RKO (cell line): ENCODE measurements around the gene FAM209B.
"Not testable (repeated sequence)": the region's sequence is repeated elsewhere in the genome, so short reads cannot be mapped to it uniquely, and the experiment has no call there.

ENCODE experiments used
- DNase-seq: peaks from one replicate; pipeline ENCODE4 v3.0.0-alpha.2; 2016; ENCODE audit warnings: low spot score

FAM209B gene

DNA sequence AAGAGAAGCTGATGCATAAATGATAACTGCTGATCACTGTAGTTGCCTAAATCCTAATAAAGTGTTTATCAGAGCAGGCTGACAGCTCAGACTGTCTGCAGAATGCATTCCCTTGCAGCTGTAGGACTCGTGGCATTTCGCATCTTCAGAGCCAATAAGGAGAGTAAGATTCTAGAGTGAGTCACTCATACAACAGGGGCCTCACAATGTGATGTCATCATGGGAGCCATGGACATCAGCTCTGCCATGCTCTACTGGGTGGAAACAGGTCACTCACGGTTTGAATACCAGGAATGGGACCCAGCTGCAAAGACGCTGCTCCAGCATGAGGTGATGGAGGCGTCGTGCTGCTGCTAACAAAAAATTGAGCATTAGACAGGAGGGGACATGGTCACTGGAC, 7.4 kb downstream of the FAM209B start:
- DNase-seq, result peak; percentile 59

DNA sequence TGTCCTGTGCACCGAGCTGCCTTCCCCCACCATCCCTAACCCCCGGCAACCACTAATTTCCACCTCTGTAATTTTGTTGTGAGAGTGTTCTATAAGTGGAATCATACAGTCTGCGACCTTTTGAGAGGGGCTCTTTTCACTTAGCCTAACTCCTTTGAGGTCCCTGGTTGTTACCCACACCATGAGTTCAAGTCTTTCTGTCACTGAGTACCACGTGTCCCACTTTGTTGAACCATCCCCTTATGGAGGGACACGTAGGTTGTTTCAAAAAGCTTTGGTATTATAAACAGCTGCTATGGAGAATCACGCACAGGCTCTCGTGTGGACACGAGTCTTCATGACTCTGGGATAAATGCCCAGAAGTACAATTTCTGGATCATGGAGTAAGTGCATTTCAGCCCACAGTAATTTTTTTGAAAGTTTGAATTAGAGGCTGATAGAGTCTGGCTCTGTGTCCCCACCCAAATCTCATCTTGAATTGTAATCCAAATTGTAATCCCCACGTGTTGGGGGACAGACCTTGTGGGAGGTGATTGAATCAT, 9.5 kb downstream of the FAM209B start:
- DNase-seq, result no peak

DNA sequence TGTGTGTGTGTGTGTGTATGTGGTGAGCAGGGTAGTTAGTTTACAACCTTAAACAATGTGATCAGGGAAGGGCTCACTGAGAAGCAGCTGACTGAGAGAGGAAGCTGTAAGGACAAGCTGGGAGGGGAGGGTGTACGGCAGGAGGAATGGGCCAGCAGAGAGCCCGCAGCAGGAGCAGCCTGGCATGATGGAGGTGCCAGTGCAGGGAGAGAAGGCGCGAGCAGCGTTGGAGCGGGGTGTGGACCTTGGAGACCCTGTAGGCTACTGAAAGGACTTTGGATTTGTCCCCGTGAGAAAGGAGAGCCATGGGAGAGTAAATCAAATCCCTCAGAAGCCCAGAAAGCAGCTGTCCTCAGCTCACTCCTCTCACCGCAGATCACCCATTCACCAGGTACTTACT, 18.5 kb downstream of the FAM209B start:
- no peak for DNase-seq

DNA sequence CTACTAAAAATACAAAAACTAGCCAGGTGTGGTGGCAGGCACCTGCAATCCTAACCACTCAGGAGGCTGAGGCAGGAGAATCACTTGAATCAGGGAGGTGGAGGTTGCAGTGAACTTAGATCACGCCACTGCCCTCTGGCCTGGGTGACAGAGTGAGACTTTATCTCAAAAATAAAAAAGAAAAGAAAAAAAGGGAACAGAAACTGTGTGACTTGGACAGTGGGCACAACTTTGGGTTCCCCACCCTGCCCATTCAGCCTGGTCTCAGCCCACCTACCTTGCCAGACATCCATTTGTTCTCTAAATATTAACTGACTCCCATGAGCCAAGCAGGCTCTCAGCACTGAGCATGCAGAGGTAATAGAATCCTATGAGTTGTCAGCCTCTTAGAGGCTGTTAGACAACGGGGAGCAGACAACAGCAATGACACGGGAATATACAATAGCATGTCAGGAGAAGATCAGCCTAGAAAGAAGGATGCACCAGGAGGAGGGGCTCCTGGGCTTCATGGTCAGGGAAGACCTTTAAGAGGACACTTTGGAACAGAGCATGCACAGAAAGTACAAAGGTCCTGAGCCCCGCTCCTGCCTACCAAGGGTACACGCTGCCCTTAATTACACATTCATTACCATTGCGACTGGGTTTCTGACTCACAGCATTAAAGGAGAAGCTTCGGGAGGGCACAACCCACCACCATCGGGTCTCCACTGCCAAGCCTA, 20.0 kb downstream of the FAM209B start:
- DNase-seq, result no peak

DNA sequence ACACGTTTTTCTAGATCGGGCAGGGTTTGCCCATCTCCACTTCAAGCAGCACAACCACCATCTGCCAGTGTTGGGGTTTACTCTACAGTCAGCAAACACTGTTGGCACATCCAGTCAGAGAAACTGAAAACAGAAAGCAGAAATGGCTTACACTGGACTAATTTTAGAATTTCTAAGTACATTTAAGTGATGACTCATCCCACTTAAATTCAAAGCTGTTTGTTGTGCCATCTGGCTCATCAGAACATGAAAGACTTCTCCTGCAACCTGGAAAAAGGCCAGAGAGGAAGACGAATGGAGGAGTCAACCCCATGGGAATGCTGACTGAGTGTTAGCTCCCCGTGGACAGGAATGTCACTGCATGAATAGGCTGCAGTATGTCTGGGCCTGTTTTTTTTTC, 21.8 kb downstream of the FAM209B start:
- DNase-seq, result peak; percentile 98

DNA sequence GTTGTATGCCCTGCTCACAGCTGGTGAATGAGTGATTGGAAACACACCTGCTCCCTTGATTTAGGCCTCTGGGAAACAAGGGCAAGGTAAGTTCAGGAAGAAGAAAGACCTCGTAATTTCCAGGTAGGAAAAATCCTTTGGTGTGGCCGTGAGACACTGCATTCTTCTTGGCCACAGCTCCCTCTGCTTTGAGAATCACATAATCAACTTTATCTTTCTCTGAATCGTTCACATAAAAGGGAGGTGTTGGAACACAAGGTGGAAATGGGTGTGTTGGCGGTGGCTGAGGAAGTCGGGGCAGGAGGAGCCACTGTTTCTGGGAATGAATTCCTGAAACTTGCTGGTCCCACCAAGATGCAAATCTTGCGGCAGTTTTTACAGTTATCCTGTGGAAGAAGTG, 25.9 kb downstream of the FAM209B start:
- DNase-seq, result no peak

DNA sequence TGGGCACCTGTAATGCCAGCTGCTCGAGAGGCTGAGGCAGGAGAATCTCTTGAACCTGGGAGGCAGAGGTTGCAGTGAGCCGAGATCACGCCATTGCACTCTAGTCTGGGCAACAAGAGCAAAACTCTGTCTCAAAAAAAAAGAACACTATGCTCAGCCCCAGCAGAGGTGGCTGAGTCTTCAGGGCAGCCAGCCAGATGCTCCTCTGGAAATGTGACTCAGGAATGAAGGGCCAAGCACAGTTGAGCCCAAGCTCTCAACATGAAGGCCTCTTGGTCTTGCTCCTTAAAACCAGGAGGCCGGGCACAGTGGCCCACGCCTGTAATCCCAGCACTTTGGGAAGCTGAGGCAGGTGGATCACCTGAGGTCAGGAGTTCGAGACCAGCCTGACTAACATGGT, 31.5 kb downstream of the FAM209B start:
- DNase-seq, result not testable (repeated sequence)

DNA sequence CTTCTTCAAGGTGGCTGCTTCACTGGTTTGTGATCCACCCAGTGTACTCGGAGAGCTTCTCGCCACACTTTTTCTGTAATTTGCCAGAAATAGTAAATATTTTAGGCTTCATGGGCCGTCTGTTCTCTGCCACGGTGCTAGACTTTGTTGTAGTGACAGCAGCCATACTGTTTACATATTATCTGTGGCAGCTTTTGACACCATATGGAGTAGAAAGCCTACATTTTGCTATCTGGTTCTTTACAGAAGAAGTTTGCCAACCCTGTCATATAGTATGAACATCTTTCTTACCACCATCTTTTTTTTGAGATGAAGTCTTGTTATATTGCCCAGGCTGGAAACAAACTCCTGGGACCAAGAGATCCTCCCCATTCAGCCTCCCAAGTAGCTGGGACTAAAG, 32.5 kb downstream of the FAM209B start:
- no peak for DNase-seq

DNA sequence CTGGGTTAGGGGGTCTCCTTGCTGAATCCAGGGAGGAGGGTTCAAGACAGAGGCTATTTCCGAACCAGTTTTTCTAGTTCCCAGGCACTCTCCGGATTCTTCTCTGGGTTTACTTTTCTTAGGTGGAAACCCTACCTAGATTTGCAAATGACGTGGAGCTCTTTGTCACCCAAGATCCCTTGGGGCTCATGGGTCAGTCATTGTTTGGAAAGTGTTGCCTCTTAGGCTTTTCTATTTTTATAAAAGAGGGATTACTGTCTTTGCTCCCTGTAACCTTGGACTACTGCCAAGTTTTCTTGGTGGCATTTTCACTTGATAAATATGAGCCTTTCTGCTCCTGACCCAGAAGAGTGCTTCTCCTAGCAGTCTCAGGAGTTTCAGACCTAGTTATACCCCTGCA, 33.6 kb downstream of the FAM209B start:
- DNase-seq, result no peak

DNA sequence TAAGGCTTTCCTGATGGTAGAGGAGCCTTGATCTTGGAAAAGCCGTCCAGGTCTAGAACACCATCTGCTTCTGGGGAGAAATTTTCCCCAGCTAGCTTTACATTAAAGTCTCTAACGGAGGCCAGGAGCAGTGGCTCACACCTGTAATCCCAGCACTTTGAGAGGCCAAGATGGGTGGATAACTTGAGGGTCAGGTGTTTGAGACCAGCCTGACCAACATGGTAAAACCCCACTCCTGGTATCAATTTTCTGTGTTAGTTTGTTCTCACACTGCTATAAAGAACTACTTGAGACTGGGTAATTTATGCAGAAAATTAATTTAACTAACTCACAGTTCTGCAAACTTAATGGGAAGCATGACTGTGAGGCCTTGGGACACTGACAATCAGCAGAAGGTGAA, 37.8 kb downstream of the FAM209B start:
- no peak for DNase-seq

DNA sequence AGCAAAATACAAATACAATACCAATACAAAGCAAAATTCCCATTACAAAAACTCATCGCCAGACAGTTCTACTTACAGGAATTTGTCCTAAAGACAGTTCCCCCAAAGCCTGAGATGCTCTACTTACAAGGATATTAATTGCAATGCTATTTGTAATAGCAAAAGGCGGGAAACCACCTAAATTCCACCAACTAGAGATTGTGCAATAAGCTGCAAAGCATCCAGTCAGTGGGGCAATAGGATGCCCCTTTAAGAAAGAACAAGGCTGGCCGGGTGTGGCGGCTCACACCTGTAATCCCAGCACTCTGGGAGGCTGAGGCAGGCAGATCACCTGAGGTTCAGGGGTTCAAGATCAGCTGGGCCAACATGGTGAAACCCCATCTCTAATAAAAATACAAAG, 39.1 kb downstream of the FAM209B start:
- no peak for DNase-seq

DNA sequence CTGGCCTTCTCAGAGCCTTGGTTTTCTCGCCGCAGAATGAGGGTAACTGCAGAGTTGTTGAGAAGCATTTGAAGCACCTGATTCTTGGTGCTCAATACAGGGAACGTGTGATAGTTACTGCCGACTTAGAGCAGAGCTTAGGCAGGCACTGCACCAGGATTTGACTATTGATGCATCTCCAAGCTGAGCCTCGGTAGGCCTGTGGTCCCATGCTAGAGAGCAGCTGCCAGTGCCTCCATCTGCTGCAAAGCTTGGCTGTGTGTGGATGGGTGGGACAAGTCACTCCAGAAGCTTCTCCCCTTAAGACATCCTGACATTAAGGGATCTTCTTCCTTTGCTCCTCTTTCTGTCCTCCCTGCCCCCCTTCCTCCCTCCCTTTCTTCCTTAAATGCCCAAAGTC, 40.9 kb downstream of the FAM209B start:
- DNase-seq, result no peak

DNA sequence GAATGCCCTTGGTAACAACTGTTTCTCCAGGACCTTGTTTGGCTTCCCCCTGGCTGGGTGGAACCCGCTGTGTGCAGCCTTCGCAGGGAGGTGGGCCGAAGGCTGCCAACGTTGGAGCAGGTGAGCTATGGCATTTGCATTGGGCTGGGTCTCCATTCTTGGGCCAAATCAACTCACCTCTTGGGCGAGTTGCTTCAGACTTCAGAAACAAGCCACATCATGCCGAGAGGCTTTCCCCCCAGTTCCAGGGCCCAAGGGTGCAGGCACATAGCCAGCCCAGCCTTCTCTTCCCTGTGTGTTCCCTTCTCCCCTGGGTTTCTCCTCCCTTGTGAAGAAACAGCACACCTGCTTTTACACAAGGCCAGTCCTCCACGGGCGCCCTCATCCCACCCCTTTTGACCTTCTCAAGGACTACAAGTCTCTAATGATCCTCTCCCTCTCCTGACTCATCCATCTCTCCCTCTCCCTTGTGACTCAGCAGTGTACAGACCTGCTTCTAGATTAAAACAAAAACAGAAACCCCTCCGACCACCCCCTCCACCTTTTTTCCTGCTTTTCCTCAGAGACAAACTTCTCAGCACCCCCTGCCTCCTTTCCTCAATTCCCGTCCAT, 41.6 kb downstream of the FAM209B start:
- DNase-seq, result no peak

DNA sequence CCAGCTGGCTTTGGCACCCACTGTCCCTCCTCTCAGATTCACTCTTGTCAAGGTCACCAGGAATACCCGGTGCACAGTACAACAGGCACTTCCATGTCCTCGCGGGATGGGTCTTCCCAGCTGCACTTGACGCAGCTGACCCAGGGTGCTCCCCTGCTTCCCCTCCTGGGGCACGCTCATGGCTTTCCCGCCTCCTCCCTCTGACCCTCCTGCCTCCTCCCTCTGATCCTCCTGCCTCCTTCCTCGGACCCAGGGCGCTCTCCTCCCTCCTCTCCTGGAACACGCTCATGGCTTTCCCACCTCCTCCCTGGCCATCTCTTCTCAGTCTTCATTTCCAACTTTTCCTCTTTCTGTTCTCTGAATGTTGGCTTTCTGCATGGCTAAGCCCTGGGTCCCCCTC, 42.1 kb downstream of the FAM209B start:
- DNase-seq, result no peak

DNA sequence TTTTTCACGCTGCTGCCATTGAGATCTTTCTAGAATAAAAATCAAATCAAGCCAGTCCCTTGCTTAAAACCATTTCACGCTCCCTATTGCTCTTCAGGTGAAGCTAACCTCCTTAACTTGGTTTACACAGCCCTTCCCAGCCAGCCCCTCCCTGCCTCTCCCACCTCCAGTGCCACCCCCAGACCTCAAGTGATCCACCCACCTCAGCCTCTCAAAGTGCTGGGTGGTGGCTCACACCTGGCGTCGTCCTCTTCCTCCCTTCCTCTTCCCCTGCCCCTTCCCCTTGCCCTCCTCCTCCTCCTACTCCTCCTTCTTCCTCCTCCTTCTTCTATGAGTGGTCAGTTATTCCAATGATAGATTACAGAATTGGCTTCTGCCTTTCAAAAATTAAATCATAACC, 42.9 kb downstream of the FAM209B start:
- no peak for DNase-seq

DNA sequence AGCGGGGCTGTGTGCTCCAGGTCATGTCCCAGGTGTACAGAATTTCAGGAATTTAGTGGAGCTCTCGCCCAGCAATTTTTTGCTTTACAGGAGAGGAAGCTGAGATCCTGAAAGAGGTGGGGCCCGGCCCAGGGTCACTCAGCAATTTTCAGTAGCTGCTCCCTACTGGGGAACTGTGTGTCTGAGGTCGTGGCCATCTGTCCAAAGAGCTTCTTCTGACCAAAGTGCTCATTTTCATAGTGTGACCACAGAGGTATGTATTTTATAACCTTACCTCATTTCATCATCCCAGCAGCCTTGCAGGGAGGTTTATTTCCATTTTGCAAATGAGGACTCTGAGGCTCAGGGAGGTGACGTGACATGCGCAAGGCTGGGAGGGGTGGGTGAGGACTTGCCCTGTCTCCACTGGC, 46.3 kb downstream of the FAM209B start:
- no peak for DNase-seq

DNA sequence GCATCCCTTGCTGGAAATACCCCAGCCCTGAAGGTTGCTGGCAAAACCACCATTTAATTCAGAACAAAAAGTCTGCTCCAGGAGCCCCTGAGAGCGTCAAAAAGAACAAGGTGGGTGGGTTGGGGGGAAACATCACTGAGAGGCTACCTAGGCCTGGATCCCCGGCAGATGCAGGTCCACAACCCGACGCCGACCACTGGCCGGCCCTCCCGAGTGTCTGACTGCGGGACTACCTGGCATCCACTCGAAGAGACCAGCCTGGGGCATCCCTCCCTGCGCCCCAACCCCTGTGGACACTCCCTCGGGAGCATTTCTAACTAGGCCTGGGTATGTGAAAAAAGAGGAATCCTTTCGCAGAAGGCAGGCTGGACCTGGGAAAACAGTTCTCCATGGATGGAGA, 47.2 kb downstream of the FAM209B start:
- DNase-seq, result no peak

DNA sequence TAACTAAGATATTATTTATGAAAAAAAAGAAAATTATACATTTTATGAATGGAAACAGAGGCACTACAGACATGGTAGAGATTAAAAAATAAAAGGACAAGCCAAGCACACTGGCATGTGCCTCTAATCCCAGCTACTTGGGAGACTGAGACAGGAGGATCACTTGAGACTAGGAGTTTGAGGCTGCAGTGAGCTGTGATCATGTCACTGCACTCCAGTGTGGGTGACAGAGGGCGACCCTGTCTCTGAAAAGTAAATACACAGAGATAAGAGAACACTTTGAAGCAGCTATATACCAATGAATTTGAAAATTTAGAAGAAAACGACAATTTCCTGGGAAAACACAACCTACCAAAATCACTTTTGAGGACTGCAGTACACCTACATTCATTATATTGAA, 48.7 kb downstream of the FAM209B start:
- DNase-seq, result no peak

DNA sequence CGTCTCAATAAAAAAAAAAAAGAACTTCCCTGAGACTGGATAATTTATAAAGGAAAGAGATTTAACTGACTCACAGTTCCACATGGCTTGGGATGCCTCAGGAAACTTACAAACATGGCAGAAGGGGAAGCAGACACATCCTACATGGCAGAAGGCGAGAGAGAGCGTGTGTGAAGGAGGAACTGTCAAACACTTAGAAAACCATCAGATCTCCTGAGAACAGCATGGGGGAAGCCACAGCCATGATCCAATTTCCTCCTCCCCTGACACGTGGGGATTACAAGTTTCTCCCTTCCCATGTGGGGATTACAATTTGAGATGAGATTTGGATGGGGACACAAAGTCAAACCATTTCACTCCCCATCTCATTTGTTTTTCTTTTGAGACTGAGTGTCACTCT, 49.5 kb downstream of the FAM209B start:
- no peak for DNase-seq

DNA sequence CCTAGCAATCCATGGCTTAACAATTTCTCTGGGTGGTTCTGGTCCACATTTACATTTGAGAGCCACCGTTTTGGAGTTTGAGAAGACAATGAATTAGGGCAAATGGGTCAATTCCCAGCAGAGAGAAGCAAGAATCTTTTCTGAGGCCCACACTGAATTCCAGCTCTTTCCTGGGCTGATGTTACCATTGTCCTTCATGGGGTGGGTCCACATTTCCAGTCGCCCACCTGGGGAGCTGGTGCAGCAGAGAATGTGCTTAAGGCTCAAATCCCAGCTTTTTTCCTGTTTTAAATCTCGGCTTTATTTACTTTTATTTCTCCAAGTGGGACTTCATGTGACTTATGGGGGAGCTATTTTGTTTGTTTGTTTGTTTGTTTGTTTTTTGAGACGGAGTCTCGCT, 51.9 kb downstream of the FAM209B start:
- no peak for DNase-seq
